HepG2 (cell line): ENCODE measurements around the gene BDNF.

Experiments
- ARID2 ChIP-seq: sonication (generic); formaldehyde crosslinking; IDR thresholded peaks from 2 replicates; pipeline ENCODE4 v1.8.1; 2022; ENCODE audit warnings: mild to moderate bottlenecking, missing genetic modification reagents, borderline replicate concordance
- CHD4 ChIP-seq: fragments of 200-600 bp; sonication (generic); IDR thresholded peaks from 2 replicates; pipeline ENCODE4 v1.7.0; 2017; ENCODE audit warnings: mild to moderate bottlenecking, low read length, borderline replicate concordance
- CTCF ChIP-seq: sonication (generic); formaldehyde crosslinking; IDR thresholded peaks from 2 replicates; pipeline ENCODE4 v1.5.0; 2020; ENCODE audit warnings: mild to moderate bottlenecking, missing genetic modification reagents, moderate library complexity
- SIN3A ChIP-seq: IDR thresholded peaks from 2 replicates; pipeline ENCODE4 v1.6.1; 2011; ENCODE audit warnings: low read depth, mild to moderate bottlenecking, control low read depth, low read length, borderline replicate concordance
- ZNF501 ChIP-seq: sonication (generic); formaldehyde crosslinking; IDR thresholded peaks from 2 replicates; pipeline ENCODE4 v1.5.1; 2020; ENCODE audit warnings: mild to moderate bottlenecking, moderate library complexity, missing genetic modification reagents
- ZNF512 ChIP-seq: sonication (generic); formaldehyde crosslinking; IDR thresholded peaks from 2 replicates; pipeline ENCODE4 v1.4.0; 2020; ENCODE audit warnings: mild to moderate bottlenecking, missing genetic modification reagents
- ZNF567 ChIP-seq: sonication (generic); formaldehyde crosslinking; IDR thresholded peaks from 2 replicates; pipeline ENCODE4 v1.8.1; 2023; ENCODE audit warnings: mild to moderate bottlenecking, missing genetic modification reagents, borderline replicate concordance
- ZNF589 ChIP-seq: sonication (generic); formaldehyde crosslinking; conservative IDR thresholded peaks from 2 replicates; pipeline ENCODE4 v1.8.0; 2022; ENCODE audit warnings: mild to moderate bottlenecking, moderate library complexity, missing genetic modification reagents

GRCh38 chr11:27642954-27643353 is 57.3 kb downstream of the BDNF start:
- no peak for TF ChIP-seq ZNF501 (CRISPR knock-in tag)
- no peak for TF ChIP-seq ZNF589 (CRISPR knock-in tag)
- TF ChIP-seq ZNF567, result no peak
- TF ChIP-seq CHD4, result no peak
- TF ChIP-seq CTCF (CRISPR knock-in tag), result no peak
- no peak for TF ChIP-seq ARID2
- no peak for TF ChIP-seq SIN3A
- no peak for TF ChIP-seq ZNF512
